Lower leg skin (tissue), 3 donors: Measurements from ENCODE around the gene ZEB2.

Source experiments
- POLR2A ChIP-seq, 2 donors: fragments of 450-650 bp; IDR thresholded peaks; one replicate each; pipeline ENCODE4 v1.6.1; 2016 to 2017; ENCODE audit warnings: antibody characterized with exemption in 2 of 2, mild to moderate bottlenecking in 1 of 2, moderate library complexity in 1 of 2
- TF ChIP-seq, protein P1 (sequence below), 3 donors: fragments of 450-650 bp; IDR thresholded peaks; one replicate each; pipeline ENCODE4 v1.5.1; 2016; ENCODE audit warnings: antibody characterized with exemption in 3 of 3, mild to moderate bottlenecking in 3 of 3, moderate library complexity in 2 of 3

DNA sequence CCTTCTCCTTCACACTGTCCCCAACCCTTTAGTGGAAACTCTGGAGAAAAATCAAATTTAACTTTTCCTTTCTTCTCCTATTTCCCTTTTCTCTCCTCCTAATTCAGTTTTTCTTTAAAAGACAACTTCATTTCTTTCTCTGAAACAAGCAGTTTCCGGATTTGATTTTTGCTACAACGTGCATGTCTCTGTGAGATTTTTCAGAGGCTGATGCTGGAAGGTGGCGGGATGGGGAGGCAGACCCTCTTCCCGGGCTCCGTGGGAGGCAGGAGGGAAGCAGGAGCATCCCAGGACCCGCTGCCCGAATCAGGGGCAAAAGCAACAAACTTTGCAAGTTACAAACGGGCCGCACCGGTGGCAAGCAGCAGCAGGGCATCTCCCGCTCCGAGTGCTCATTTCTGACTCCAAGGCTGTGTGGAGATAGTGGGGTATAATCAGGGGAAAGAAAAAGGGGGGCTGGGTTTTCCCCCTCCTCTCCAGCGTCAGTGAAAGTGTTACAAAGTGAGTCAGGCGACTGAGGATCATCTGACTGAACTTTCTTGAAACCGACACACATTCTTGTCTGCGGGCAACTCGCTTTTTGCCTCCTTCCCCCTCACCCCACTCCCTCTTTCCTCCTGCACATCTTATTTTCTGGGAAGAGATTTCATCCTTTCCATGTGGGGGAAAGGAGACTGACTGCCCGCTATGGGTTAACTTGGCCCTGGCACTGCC lies 6.4 kb downstream of the ZEB2 start:
- TF ChIP-seq, protein P1, sequence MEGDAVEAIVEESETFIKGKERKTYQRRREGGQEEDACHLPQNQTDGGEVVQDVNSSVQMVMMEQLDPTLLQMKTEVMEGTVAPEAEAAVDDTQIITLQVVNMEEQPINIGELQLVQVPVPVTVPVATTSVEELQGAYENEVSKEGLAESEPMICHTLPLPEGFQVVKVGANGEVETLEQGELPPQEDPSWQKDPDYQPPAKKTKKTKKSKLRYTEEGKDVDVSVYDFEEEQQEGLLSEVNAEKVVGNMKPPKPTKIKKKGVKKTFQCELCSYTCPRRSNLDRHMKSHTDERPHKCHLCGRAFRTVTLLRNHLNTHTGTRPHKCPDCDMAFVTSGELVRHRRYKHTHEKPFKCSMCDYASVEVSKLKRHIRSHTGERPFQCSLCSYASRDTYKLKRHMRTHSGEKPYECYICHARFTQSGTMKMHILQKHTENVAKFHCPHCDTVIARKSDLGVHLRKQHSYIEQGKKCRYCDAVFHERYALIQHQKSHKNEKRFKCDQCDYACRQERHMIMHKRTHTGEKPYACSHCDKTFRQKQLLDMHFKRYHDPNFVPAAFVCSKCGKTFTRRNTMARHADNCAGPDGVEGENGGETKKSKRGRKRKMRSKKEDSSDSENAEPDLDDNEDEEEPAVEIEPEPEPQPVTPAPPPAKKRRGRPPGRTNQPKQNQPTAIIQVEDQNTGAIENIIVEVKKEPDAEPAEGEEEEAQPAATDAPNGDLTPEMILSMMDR (IDR thresholded peaks at IDR 0.05): no peak
- TF ChIP-seq POLR2A (IDR thresholded peaks at IDR 0.05): no peak
